Fibroblast of lung (primary cell): ENCODE data around the gene RADIL. TPM values are rescaled to one million over a fixed set of nuclear protein-coding genes. Genes with fewer than 3 reads are reported as not detected.

Source experiments
- DNase-seq, 2 donors: peaks; one replicate each; pipeline versions ENCODE4 v3.0.0 to v3.0.0-alpha.2; 2010; ENCODE audit warnings: low read depth in 2 of 2
- H2AFZ ChIP-seq: 2 replicates; pipeline ENCODE4 v1.5.1; 2012; ENCODE audit warnings: low read length, control low read depth, inconsistent platforms
- H3K27ac ChIP-seq: 2 replicates; pipeline ENCODE4 v1.5.1; 2011; ENCODE audit warnings: low read length, control low read depth; ENCODE audit not compliant: insufficient read depth
- H3K27me3 ChIP-seq: 2 replicates; pipeline ENCODE4 v1.5.1; 2011; ENCODE audit warnings: mild to moderate bottlenecking, low read length; ENCODE audit not compliant: control insufficient read depth, insufficient read depth
- H3K36me3 ChIP-seq: 2 replicates; pipeline ENCODE4 v1.5.1; 2011; ENCODE audit warnings: low read length; ENCODE audit not compliant: control insufficient read depth, insufficient read depth
- H3K4me1 ChIP-seq: 2 replicates; pipeline ENCODE4 v1.5.1; 2011; ENCODE audit warnings: low read length; ENCODE audit not compliant: control insufficient read depth, insufficient read depth; ENCODE audit errors: extremely low read depth
- H3K4me2 ChIP-seq: 2 replicates; pipeline ENCODE4 v1.5.1; 2011; ENCODE audit warnings: low read length, control low read depth; ENCODE audit not compliant: insufficient read depth; ENCODE audit errors: extremely low read depth
- H3K4me3 ChIP-seq, 4 experiments: fragments of 200-600 bp in 1 of 4; sonication (generic) in 1 of 4; replicated peaks in 1 of 4; 2 replicates each; pipeline ENCODE4 v1.5.1; 2011 to 2016; ENCODE audit warnings: low read length in 4 of 4, low read depth in 3 of 4, mild to moderate bottlenecking in 3 of 4, control low read depth in 2 of 4, inconsistent platforms in 1 of 4, mixed read lengths in 1 of 4; ENCODE audit not compliant: insufficient read depth in 1 of 4; ENCODE audit errors: control extremely low read depth in 1 of 4
- H3K79me2 ChIP-seq: 2 replicates; pipeline ENCODE4 v1.5.1; 2012; ENCODE audit warnings: mild to moderate bottlenecking, low read length, inconsistent platforms; ENCODE audit not compliant: control insufficient read depth, insufficient read depth
- H3K9ac ChIP-seq: 2 replicates; pipeline ENCODE4 v1.5.1; 2011; ENCODE audit warnings: mild to moderate bottlenecking, low read length, control low read depth; ENCODE audit not compliant: insufficient read depth
- H3K9me3 ChIP-seq: 2 replicates; pipeline ENCODE4 v1.5.1; 2012; ENCODE audit warnings: low read depth, low read length; ENCODE audit not compliant: control insufficient read depth, insufficient read depth
- H4K20me1 ChIP-seq: 2 replicates; pipeline ENCODE4 v1.5.1; 2011; ENCODE audit warnings: low read length; ENCODE audit not compliant: control insufficient read depth, insufficient read depth; ENCODE audit errors: extremely low read depth
- EZH2 ChIP-seq: IDR thresholded peaks from 2 replicates; pipeline ENCODE4 v1.5.1; 2012; ENCODE audit warnings: low read length, control low read depth, mild to moderate bottlenecking; ENCODE audit errors: missing control alignments
- polyA plus RNA-seq, 2 donors: library from polyadenylated mRNA; depleted of rRNA in 1 of 2; stranded (reverse) in 1 of 2; unstranded in 1 of 2; fragments of >200 nt; gene quantifications; 2 replicates each; pipeline ENCODE4 v1.2.1, GENCODE V29; 2011 to 2012; ENCODE audit warnings: missing spikeins in 1 of 2
- total RNA-seq: library from RNA; depleted of rRNA; stranded (reverse); fragments of >200 nt; gene quantifications from 2 replicates; pipeline ENCODE4 v1.2.1, GENCODE V29; 2014
- TF ChIP-seq, protein P1 (sequence below), 2 donors: IDR thresholded peaks in 1 of 2; conservative IDR thresholded peaks in 1 of 2; 1 replicate in 1 of 2; 2 replicates in 1 of 2; pipeline ENCODE4 v1.5.1; 2011 to 2012; ENCODE audit warnings: low read length in 2 of 2, control low read depth in 1 of 2, inconsistent platforms in 1 of 2, low read depth in 1 of 2, mild to moderate bottlenecking in 1 of 2

The RADIL gene
- total and polyA plus RNA-seq, 2 donors (not counting 1 experiment from before 2014, with no cell fraction given), result 0.33 to 0.85 TPM

- no peaks in the 10 kb centered on the region for H4K20me1 ChIP-seq
- no peaks in the 10 kb centered on the region for H3K9me3 ChIP-seq
- H3K4me1 ChIP-seq, result no peaks in the 10 kb centered on the region
- H3K79me2 ChIP-seq, result no peaks in the 10 kb centered on the region
- no peak overlapping the region for H3K4me3 ChIP-seq
- TF ChIP-seq, protein P1, sequence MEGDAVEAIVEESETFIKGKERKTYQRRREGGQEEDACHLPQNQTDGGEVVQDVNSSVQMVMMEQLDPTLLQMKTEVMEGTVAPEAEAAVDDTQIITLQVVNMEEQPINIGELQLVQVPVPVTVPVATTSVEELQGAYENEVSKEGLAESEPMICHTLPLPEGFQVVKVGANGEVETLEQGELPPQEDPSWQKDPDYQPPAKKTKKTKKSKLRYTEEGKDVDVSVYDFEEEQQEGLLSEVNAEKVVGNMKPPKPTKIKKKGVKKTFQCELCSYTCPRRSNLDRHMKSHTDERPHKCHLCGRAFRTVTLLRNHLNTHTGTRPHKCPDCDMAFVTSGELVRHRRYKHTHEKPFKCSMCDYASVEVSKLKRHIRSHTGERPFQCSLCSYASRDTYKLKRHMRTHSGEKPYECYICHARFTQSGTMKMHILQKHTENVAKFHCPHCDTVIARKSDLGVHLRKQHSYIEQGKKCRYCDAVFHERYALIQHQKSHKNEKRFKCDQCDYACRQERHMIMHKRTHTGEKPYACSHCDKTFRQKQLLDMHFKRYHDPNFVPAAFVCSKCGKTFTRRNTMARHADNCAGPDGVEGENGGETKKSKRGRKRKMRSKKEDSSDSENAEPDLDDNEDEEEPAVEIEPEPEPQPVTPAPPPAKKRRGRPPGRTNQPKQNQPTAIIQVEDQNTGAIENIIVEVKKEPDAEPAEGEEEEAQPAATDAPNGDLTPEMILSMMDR (conservative IDR thresholded peaks at IDR 0.05 in 1 of 2, IDR thresholded peaks at IDR 0.05 in 1 of 2; ENCODE audit: low read depth in 1 of 2, low read length in 2 of 2), result no peak
- TF ChIP-seq EZH2, result no peak
- DNase-seq, result no peak
- no peak overlapping the region for H3K9ac ChIP-seq
- H3K27ac ChIP-seq, result no peak overlapping the region
- H3K27me3 ChIP-seq, result no peaks in the 10 kb centered on the region
- no peak overlapping the region for H2AFZ ChIP-seq
- no peak overlapping the region for H3K4me2 ChIP-seq
- H3K36me3 ChIP-seq, result peaks cover 50% of the 10 kb centered on the region
Observed at GRCh38 chr7:4786015-4786414, 97.5 kb downstream of the RADIL start.

- peaks cover 45% of the 10 kb centered on the region for H3K36me3 ChIP-seq
Observed at GRCh38 chr7:4785371-4785770, 98.1 kb downstream of the RADIL start.

GRCh38 chr7:4784799-4785198, 98.7 kb downstream of the RADIL start:
- Histone ChIP-seq H3K9me3 (no peaks in the 10 kb centered on the region), H3K27ac (no peak overlapping the region), H3K9ac (no peak overlapping the region), H3K4me1 (no peaks in the 10 kb centered on the region), H4K20me1 (no peaks in the 10 kb centered on the region), H3K27me3 (no peaks in the 10 kb centered on the region), H3K4me3 (no peak overlapping the region), H3K79me2 (peaks cover 2% of the 10 kb centered on the region), H2AFZ (no peak overlapping the region), H3K36me3 (peaks cover 45% of the 10 kb centered on the region), H3K4me2 (no peak overlapping the region)
- TF ChIP-seq EZH2, result no peak
- TF ChIP-seq, protein P1 (conservative IDR thresholded peaks at IDR 0.05 in 1 of 2, IDR thresholded peaks at IDR 0.05 in 1 of 2; ENCODE audit: low read depth in 1 of 2, low read length in 2 of 2), result no peak
- DNase-seq, result no peak

More at GRCh38 chr7:4785371-4785770, 98.1 kb downstream of the RADIL start:
- Histone ChIP-seq H3K4me2 (no peak overlapping the region), H4K20me1 (no peaks in the 10 kb centered on the region), H3K9ac (no peak overlapping the region), H3K9me3 (no peaks in the 10 kb centered on the region), H3K4me1 (no peaks in the 10 kb centered on the region), H3K4me3 (no peak overlapping the region), H3K27ac (no peak overlapping the region), H3K79me2 (no peaks in the 10 kb centered on the region), H2AFZ (no peak overlapping the region), H3K27me3 (no peaks in the 10 kb centered on the region)
- TF ChIP-seq EZH2, result no peak
- TF ChIP-seq, protein P1 (conservative IDR thresholded peaks at IDR 0.05 in 1 of 2, IDR thresholded peaks at IDR 0.05 in 1 of 2; ENCODE audit: low read depth in 1 of 2, low read length in 2 of 2), result no peak
- DNase-seq, result no peak
